OCI-LY7 (cell line): Measurements from ENCODE around the gene PARD3. TPM values are rescaled to one million over a fixed set of nuclear protein-coding genes. Genes with fewer than 3 reads are reported as not detected.

Source experiments
- BruUV-seq: library from RNA; stranded (reverse); fragments of 400-500 nt; replicated peaks from 2 replicates; lab custom pipeline; 2021; lab: Mats Ljungman, UMichigan
- CTCF ChIA-PET: fragments of 300-600 bp; sonication (Branson Sonifier 250); formaldehyde crosslinking; loops from one replicate; lab custom pipeline; 2022; ENCODE audit warnings: antibody characterized with exemption; ENCODE audit not compliant: unreplicated experiment; lab: Charles Lee
- POLR2A ChIA-PET: fragments of 300-600 bp; sonication (Branson Sonifier 250); formaldehyde crosslinking; loops from one replicate; lab custom pipeline; 2022; ENCODE audit warnings: antibody characterized with exemption; lab: Charles Lee
- DNase-seq: peaks from one replicate; pipeline ENCODE4 v3.0.0-alpha.2; 2015; ENCODE audit warnings: low spot score
- H2AFZ ChIP-seq: fragments of 200-600 bp; sonication (generic), shearing (Covaris generic); 2 replicates; pipeline ENCODE4 v1.6.1; 2014; ENCODE audit warnings: mild to moderate bottlenecking, antibody characterized with exemption, low read length, moderate library complexity
- H3K27ac ChIP-seq: fragments of 200-600 bp; sonication (generic); 2 replicates; pipeline ENCODE4 v1.5.1; 2014; ENCODE audit warnings: mixed run types, low read depth, mild to moderate bottlenecking, moderate library complexity, low read length, inconsistent platforms; ENCODE audit not compliant: poor library complexity, severe bottlenecking
- H3K36me3 ChIP-seq: fragments of 200-600 bp; sonication (generic); 2 replicates; pipeline ENCODE4 v1.6.1; 2014; ENCODE audit warnings: mild to moderate bottlenecking, antibody characterized with exemption, low read length, moderate library complexity, mixed read lengths; ENCODE audit not compliant: insufficient read depth
- H3K4me1 ChIP-seq: fragments of 200-600 bp; sonication (generic); 2 replicates; pipeline ENCODE4 v1.5.1; 2014; ENCODE audit warnings: mild to moderate bottlenecking, low read length; ENCODE audit not compliant: insufficient read depth, poor library complexity, severe bottlenecking
- H3K4me2 ChIP-seq: fragments of 200-600 bp; sonication (generic); 2 replicates; pipeline ENCODE4 v1.6.1; 2014; ENCODE audit warnings: mild to moderate bottlenecking, low read length
- H3K4me3 ChIP-seq: fragments of 200-600 bp; sonication (generic); 2 replicates; pipeline ENCODE4 v1.5.1; 2014; ENCODE audit warnings: mild to moderate bottlenecking, low read depth, low read length; ENCODE audit not compliant: poor library complexity, severe bottlenecking
- H3K79me2 ChIP-seq: fragments of 200-600 bp; sonication (generic); 2 replicates; pipeline ENCODE4 v1.6.1; 2016; ENCODE audit warnings: low read depth, mild to moderate bottlenecking, low read length, moderate library complexity, mixed read lengths; ENCODE audit not compliant: insufficient read depth
- H3K9me2 ChIP-seq: fragments of 200-600 bp; sonication (generic); 2 replicates; pipeline ENCODE4 v1.6.1; 2016; ENCODE audit warnings: mild to moderate bottlenecking, low read length, mixed read lengths; ENCODE audit not compliant: insufficient read depth
- H3K9me3 ChIP-seq: fragments of 200-600 bp; sonication (generic); 2 replicates; pipeline ENCODE4 v1.6.1; 2014; ENCODE audit warnings: mild to moderate bottlenecking, mixed run types, low read length, mixed read lengths
- H4K20me1 ChIP-seq: fragments of 200-600 bp; sonication (generic); 2 replicates; pipeline ENCODE4 v1.6.1; 2014; ENCODE audit warnings: mild to moderate bottlenecking, antibody characterized with exemption, low read length, moderate library complexity, mixed read lengths; ENCODE audit not compliant: insufficient read depth
- CTCF ChIP-seq: fragments of 200-600 bp; sonication (generic); conservative IDR thresholded peaks from 2 replicates; pipeline ENCODE4 v1.5.1; 2014; ENCODE audit warnings: mild to moderate bottlenecking, antibody characterized with exemption, low read length, moderate library complexity, mixed read lengths
- EZH2phosphoT487 ChIP-seq: fragments of 200-600 bp; sonication (generic); IDR thresholded peaks from 2 replicates; pipeline ENCODE4 v1.6.1; 2018; ENCODE audit warnings: low read depth, borderline replicate concordance, mild to moderate bottlenecking, mixed run types, antibody characterized with exemption, low read length, moderate library complexity, mixed read lengths
- intact Hi-C: fragments of 100-400 bp; cut with micrococcal nuclease; formaldehyde crosslinking; loops from one replicate; pipeline ENCODE4 v1.10.0; 2022; ENCODE audit not compliant: unreplicated experiment
- total RNA-seq, 2 experiments: library from RNA; depleted of rRNA in 1 of 2; stranded (reverse); fragments of >200 nt in 1 of 2; shearing (Covaris generic) in 1 of 2; gene quantifications; 2 replicates each; pipeline ENCODE4 v1.2.3, GENCODE V29; 2014 to 2022

The PARD3 gene
- total RNA-seq, 2 experiments from 2014 or later: not detected

GRCh38 chr10:34125702-34126101 lies 689.4 kb downstream of the PARD3 start:
- Histone ChIP-seq H2AFZ (no peak overlapping the region), H3K4me3 (no peak overlapping the region), H3K27ac (no peak overlapping the region), H3K79me2 (no peaks in the 10 kb centered on the region), H3K9me3 (no peaks in the 10 kb centered on the region), H4K20me1 (no peaks in the 10 kb centered on the region), H3K9me2 (no peaks in the 10 kb centered on the region), H3K4me1 (no peaks in the 10 kb centered on the region), H3K36me3 (no peaks in the 10 kb centered on the region), H3K4me2 (no peak overlapping the region)
- CTCF ChIA-PET: no interaction called here
- TF ChIP-seq EZH2phosphoT487: no peak
- TF ChIP-seq CTCF: no peak
- intact Hi-C loops: no loop called here
- POLR2A ChIA-PET: interaction anchor here (0.5 to 0.6 kb wide), 3 partner anchors 8 to 603 kb away, joined by 3 to 6 read pairs (median 5); no protein-coding TSS in a partner anchor
- no peak for DNase-seq
- no TSS peak for BruUV-seq

- Histone ChIP-seq H3K4me1 (no peaks in the 10 kb centered on the region), H4K20me1 (no peaks in the 10 kb centered on the region), H2AFZ (no peak overlapping the region), H3K36me3 (no peaks in the 10 kb centered on the region), H3K9me3 (no peaks in the 10 kb centered on the region), H3K4me2 (no peak overlapping the region), H3K27ac (no peak overlapping the region), H3K4me3 (no peak overlapping the region), H3K79me2 (no peaks in the 10 kb centered on the region), H3K9me2 (no peaks in the 10 kb centered on the region)
- BruUV-seq: no TSS peak
- DNase-seq: no peak
- TF ChIP-seq EZH2phosphoT487: no peak
- no peak for TF ChIP-seq CTCF
- ChIA-PET POLR2A (no interaction called here), CTCF (no interaction called here)
- intact Hi-C loops: no loop called here
These were observed 690.5 kb downstream of the PARD3 start for GRCh38 chr10:34124522-34125035.

- no peaks in the 10 kb centered on the region for H3K9me3 ChIP-seq
- no TSS peak for BruUV-seq
- H2AFZ ChIP-seq: no peak overlapping the region
These were observed 693.1 kb downstream of the PARD3 start for GRCh38 chr10:34121781-34122622.

More at GRCh38 chr10:34121781-34122622, 693.1 kb downstream of the PARD3 start:
- H4K20me1 ChIP-seq: no peaks in the 10 kb centered on the region
- TF ChIP-seq EZH2phosphoT487 (no peak), CTCF (no peak)
- H3K4me1 ChIP-seq: no peaks in the 10 kb centered on the region
- no peak overlapping the region for H3K4me3 ChIP-seq
- intact Hi-C loops: no loop called here
- ChIA-PET POLR2A (interaction anchor here (0.6 kb wide), 1 partner anchor 321 kb away, joined by 3 read pairs; no protein-coding TSS in a partner anchor), CTCF (no interaction called here)
- no peak overlapping the region for H3K27ac ChIP-seq
- no peak for DNase-seq
- no peaks in the 10 kb centered on the region for H3K79me2 ChIP-seq
- H3K9me2 ChIP-seq: no peaks in the 10 kb centered on the region
- no peaks in the 10 kb centered on the region for H3K36me3 ChIP-seq
- no peak overlapping the region for H3K4me2 ChIP-seq
